Fibroblast of upper back skin (primary cell): Measurements from ENCODE around the gene TPRN.

Experiments
- DNase-seq: peaks from one replicate; pipeline ENCODE4 v3.0.0-alpha.2; 2013

TPRN gene

GRCh38 chr9:137235424-137236237 lies 35.1 kb upstream of the TPRN start:
- DNase-seq: no peak

GRCh38 chr9:137234758-137235423 lies 34.4 kb upstream of the TPRN start:
- no peak for DNase-seq

GRCh38 chr9:137234055-137234697 lies 33.6 kb upstream of the TPRN start:
- DNase-seq: no peak

GRCh38 chr9:137233143-137233980 lies 32.8 kb upstream of the TPRN start:
- no peak for DNase-seq

GRCh38 chr9:137232510-137232909 lies 32.0 kb upstream of the TPRN start:
- DNase-seq: no peak

- no peak for DNase-seq
Observed at GRCh38 chr9:137232101-137232500, 31.6 kb upstream of the TPRN start.

GRCh38 chr9:137231372-137232039 lies 31.0 kb upstream of the TPRN start:
- no peak for DNase-seq

- no peak for DNase-seq
Observed at GRCh38 chr9:137230705-137231371, 30.3 kb upstream of the TPRN start, which contains the start of gene SLC34A3. Gene SLC34A3 (plus strand): TSS chr9:137230901. CDS start chr9:137231703, 802 bp downstream.

- DNase-seq: no peak
Observed at GRCh38 chr9:137229903-137230704, 29.6 kb upstream of the TPRN start.

- DNase-seq: no peak
Observed at GRCh38 chr9:137228968-137229896, 28.7 kb upstream of the TPRN start.

- no peak for DNase-seq
Observed at GRCh38 chr9:137228506-137228967, 28.0 kb upstream of the TPRN start.

GRCh38 chr9:137227853-137228505 lies 27.4 kb upstream of the TPRN start:
- no peak for DNase-seq

GRCh38 chr9:137227054-137227852 lies 26.7 kb upstream of the TPRN start, which contains the start of gene RNF224:
Gene RNF224 (plus strand): TSS chr9:137227502. CDS start chr9:137228336, 834 bp downstream.
- DNase-seq: peak; percentile 63

GRCh38 chr9:137226338-137227053 lies 26.0 kb upstream of the TPRN start:
- DNase-seq: no peak

GRCh38 chr9:137225699-137226331 lies 25.3 kb upstream of the TPRN start:
- DNase-seq: no peak

- DNase-seq: no peak
Observed at GRCh38 chr9:137224830-137225694, 24.5 kb upstream of the TPRN start, which contains the start of gene CYSRT1. Gene CYSRT1 (plus strand): TSS chr9:137225174. CDS start chr9:137225622, 448 bp downstream.
